Measurements from ENCODE around the gene ZNF324.
A peak's percentile ranks its signal among the peaks of the same experiment; 100 is the strongest.
"Not testable (repeated sequence)": the region's sequence is repeated elsewhere in the genome, so short reads cannot be mapped to it uniquely, and the experiment has no call there.

The ZNF324 gene

GRCh38 chr19:58499021-58499927 is 32.4 kb downstream of the ZNF324 start:
- no peak for TF ChIP-seq CTCF (IDR thresholded peaks at IDR 0.05; ENCODE audit: low read depth, low read length)
- peak overlapping the region; percentile 62 for H3K4me3 ChIP-seq (ENCODE audit: low read depth, low read length)

- no peak for TF ChIP-seq CTCF (IDR thresholded peaks at IDR 0.05; ENCODE audit: low read depth, low read length)
- peak overlapping the region; percentile 62 for H3K4me3 ChIP-seq (ENCODE audit: low read depth, low read length)
Measured at GRCh38 chr19:58500242-58500641, 33.4 kb downstream of the ZNF324 start.

- not testable (repeated sequence) for H3K4me3 ChIP-seq (ENCODE audit: low read depth, low read length)
Measured at GRCh38 chr19:58507602-58508223, 40.8 kb downstream of the ZNF324 start.

- TF ChIP-seq CTCF (IDR thresholded peaks at IDR 0.05; ENCODE audit: low read depth, low read length) = no peak
Measured at GRCh38 chr19:58509731-58510083, 42.8 kb downstream of the ZNF324 start.

GRCh38 chr19:58510084-58510862 is 43.4 kb downstream of the ZNF324 start:
- H3K4me3 ChIP-seq (ENCODE audit: low read depth, low read length) = no peak overlapping the region
- TF ChIP-seq CTCF (IDR thresholded peaks at IDR 0.05; ENCODE audit: low read depth, low read length) = no peak

More at GRCh38 chr19:58509731-58510083, 42.8 kb downstream of the ZNF324 start:
- no peak overlapping the region for H3K4me3 ChIP-seq (ENCODE audit: low read depth, low read length)

GRCh38 chr19:58511353-58512208 is 44.7 kb downstream of the ZNF324 start, which contains the start of gene SLC27A5:
Gene SLC27A5, minus strand, starts transcription at chr19:58511992. Its CDS starts 37 bp downstream, at chr19:58511955.
- H3K4me3 ChIP-seq (ENCODE audit: low read depth, low read length) = no peak within 1 kb of the TSS
- TF ChIP-seq CTCF (IDR thresholded peaks at IDR 0.05; ENCODE audit: low read depth, low read length) = no peak

GRCh38 chr19:58513213-58513693 is 46.4 kb downstream of the ZNF324 start:
- TF ChIP-seq CTCF (IDR thresholded peaks at IDR 0.05; ENCODE audit: low read depth, low read length) = no peak
- H3K4me3 ChIP-seq (ENCODE audit: low read depth, low read length) = no peak overlapping the region

Measured in WI38 (cell line).